Suprapubic skin (tissue), 4 donors: ENCODE results near the gene EHD4. TPM values are rescaled to one million over a fixed set of nuclear protein-coding genes. Genes with fewer than 3 reads are reported as not detected.
A peak's percentile ranks its signal among the peaks of the same experiment; 100 is the strongest.

Experiments
- DNase-seq, 2 donors: peaks; one replicate each; pipeline ENCODE4 v3.0.0-alpha.2; 2019; ENCODE audit warnings: low spot score in 2 of 2
- H3K27ac ChIP-seq: fragments of 200-600 bp; sonication (generic); one replicate; pipeline ENCODE4 v1.5.1; 2019
- H3K27me3 ChIP-seq: fragments of 200-600 bp; sonication (generic); one replicate; pipeline ENCODE4 v1.5.1; 2019
- H3K36me3 ChIP-seq: fragments of 200-600 bp; sonication (generic); one replicate; pipeline ENCODE4 v1.5.1; 2019
- H3K4me1 ChIP-seq: fragments of 200-600 bp; sonication (generic); one replicate; pipeline ENCODE4 v1.5.1; 2019
- H3K4me3 ChIP-seq: fragments of 200-600 bp; sonication (generic); one replicate; pipeline ENCODE4 v1.5.1; 2019; ENCODE audit warnings: mild to moderate bottlenecking
- H3K9me3 ChIP-seq: fragments of 200-600 bp; sonication (generic); one replicate; pipeline ENCODE4 v1.5.1; 2019
- CTCF ChIP-seq, 2 donors: fragments of 200-600 bp in 1 of 2; fragments of 450-650 bp in 1 of 2; sonication (generic) in 1 of 2; IDR thresholded peaks; one replicate each; pipeline ENCODE4 v1.5.1; 2016 to 2019; ENCODE audit warnings: antibody characterized with exemption in 2 of 2, mild to moderate bottlenecking in 1 of 2, moderate library complexity in 1 of 2
- EP300 ChIP-seq: sonication (generic); formaldehyde crosslinking; IDR thresholded peaks from one replicate; pipeline ENCODE4 v1.6.1; 2017; ENCODE audit warnings: antibody characterized with exemption
- POLR2A ChIP-seq, 2 donors: fragments of 450-650 bp; IDR thresholded peaks; one replicate each; pipeline ENCODE4 v1.6.1; 2017; ENCODE audit warnings: antibody characterized with exemption in 2 of 2, mild to moderate bottlenecking in 2 of 2, moderate library complexity in 2 of 2
- POLR2AphosphoS5 ChIP-seq, 3 donors: sonication (generic); formaldehyde crosslinking; IDR thresholded peaks; one replicate each; pipeline ENCODE4 v1.6.1; 2017; ENCODE audit warnings: antibody characterized with exemption in 3 of 3
- WGBS: methylation state at CpG from one replicate; pipeline ENCODE4 v1.1.5; 2018; 5-methylcytosine and 5-hydroxymethylcytosine counted together
- total RNA-seq, 4 donors: library from RNA; depleted of rRNA; stranded (reverse); fragments of >200 nt; gene quantifications; one replicate each; pipeline ENCODE4 v1.1.0, GENCODE V29; 2016

The EHD4 gene
- total RNA-seq, 4 donors from 2014 or later: 16.0 to 31.4 (median 20.9) TPM

DNA sequence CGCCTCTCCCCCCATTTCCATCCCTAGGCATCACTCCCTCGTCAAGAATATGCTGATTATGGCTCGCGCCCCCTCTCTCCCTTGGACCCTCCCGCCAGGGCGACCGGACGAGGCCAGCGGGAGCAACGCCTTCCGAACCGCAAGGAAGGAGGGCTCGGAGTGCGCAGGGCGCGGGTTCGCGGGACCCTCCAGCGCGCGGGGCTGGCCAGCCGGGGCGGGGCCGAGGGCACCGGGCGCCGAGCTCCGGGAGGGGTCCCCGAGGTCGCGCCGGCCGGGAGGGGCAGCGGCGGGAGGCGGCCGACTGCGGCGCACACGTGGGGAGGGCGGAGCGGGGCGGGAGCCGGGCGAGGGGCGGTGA is 483 bp downstream of the EHD4 start:
- Histone ChIP-seq H3K27ac (peak overlapping the region; percentile 95), H3K4me3 (peak overlapping the region; percentile 99), H3K36me3 (no peaks in the 10 kb centered on the region), H3K4me1 (peaks cover 52% of the 10 kb centered on the region), H3K27me3 (no peaks in the 10 kb centered on the region), H3K9me3 (no peaks in the 10 kb centered on the region)
- WGBS: no CpG with 5 or more reads among the region's 46 CpGs
- peak in 1 of 2 donors; percentile 72 for DNase-seq
- TF ChIP-seq POLR2A (IDR thresholded peaks at IDR 0.05): no peak
- no peak for TF ChIP-seq CTCF (IDR thresholded peaks at IDR 0.05)
- no peak for TF ChIP-seq EP300
- no peak for TF ChIP-seq POLR2AphosphoS5 (IDR thresholded peaks at IDR 0.05)

GRCh38 chr15:41971089-41971894 is 1.1 kb downstream of the EHD4 start:
- peak overlapping the region; percentile 95 for H3K27ac ChIP-seq
- no peaks in the 10 kb centered on the region for H3K27me3 ChIP-seq
- peaks cover 57% of the 10 kb centered on the region for H3K4me1 ChIP-seq
- no peaks in the 10 kb centered on the region for H3K36me3 ChIP-seq
- TF ChIP-seq EP300 (no peak), CTCF (IDR thresholded peaks at IDR 0.05) (no peak), POLR2AphosphoS5 (IDR thresholded peaks at IDR 0.05) (no peak), POLR2A (IDR thresholded peaks at IDR 0.05) (no peak)
- peak overlapping the region; percentile 99 for H3K4me3 ChIP-seq
- H3K9me3 ChIP-seq: no peaks in the 10 kb centered on the region
- DNase-seq: peak; percentile 71 to 80
- WGBS: 6% methylated on average over 15 of the region's 16 CpGs

GRCh38 chr15:41970456-41970855 is 1.9 kb downstream of the EHD4 start:
- Histone ChIP-seq H3K4me3 (peak overlapping the region; percentile 99), H3K9me3 (no peaks in the 10 kb centered on the region), H3K27me3 (no peaks in the 10 kb centered on the region), H3K36me3 (no peaks in the 10 kb centered on the region), H3K27ac (peak overlapping the region; percentile 42), H3K4me1 (peaks cover 66% of the 10 kb centered on the region)
- WGBS: 82% methylated on average over 1 of the region's 1 CpG
- TF ChIP-seq POLR2AphosphoS5 (IDR thresholded peaks at IDR 0.05) (no peak), CTCF (IDR thresholded peaks at IDR 0.05) (no peak), EP300 (no peak)
- DNase-seq: no peak

DNA sequence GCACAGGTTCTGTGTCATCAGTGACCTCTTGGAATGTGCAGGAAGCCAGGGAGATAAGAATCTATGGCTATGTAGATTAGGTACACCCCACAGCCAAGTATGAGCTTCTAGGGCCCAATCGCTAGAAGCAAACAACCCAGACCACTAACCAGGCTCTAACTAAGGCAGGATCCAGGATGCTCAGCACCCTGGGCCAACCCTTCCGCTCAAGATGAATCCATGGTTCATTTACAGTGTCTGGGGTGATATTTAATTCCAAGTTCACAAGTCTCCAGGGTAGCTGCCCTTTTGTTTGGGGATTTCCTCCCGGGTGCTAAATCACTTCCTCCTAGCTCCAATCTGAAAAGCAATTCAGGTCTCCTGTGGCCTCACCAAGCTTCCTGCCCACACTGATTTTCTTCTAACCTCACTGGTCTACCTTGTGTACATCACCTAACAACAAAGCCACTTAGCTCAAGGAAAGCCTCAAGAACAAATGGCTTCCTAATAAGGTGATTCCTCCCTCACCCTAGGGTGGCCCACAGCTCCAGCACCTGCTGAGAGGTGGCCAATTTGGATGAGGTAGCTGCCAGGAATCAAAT is 2.4 kb downstream of the EHD4 start:
- TF ChIP-seq CTCF (IDR thresholded peaks at IDR 0.05) (no peak), EP300 (no peak), POLR2A (IDR thresholded peaks at IDR 0.05) (no peak), POLR2AphosphoS5 (IDR thresholded peaks at IDR 0.05) (no peak)
- DNase-seq: peak; percentile 35 to 44
- Histone ChIP-seq H3K36me3 (no peaks in the 10 kb centered on the region), H3K9me3 (no peaks in the 10 kb centered on the region), H3K4me1 (peaks cover 69% of the 10 kb centered on the region), H3K27ac (peak overlapping the region; percentile 45), H3K4me3 (peak overlapping the region; percentile 99), H3K27me3 (no peaks in the 10 kb centered on the region)
- WGBS: 38% methylated on average over 3 of the region's 3 CpGs

DNA sequence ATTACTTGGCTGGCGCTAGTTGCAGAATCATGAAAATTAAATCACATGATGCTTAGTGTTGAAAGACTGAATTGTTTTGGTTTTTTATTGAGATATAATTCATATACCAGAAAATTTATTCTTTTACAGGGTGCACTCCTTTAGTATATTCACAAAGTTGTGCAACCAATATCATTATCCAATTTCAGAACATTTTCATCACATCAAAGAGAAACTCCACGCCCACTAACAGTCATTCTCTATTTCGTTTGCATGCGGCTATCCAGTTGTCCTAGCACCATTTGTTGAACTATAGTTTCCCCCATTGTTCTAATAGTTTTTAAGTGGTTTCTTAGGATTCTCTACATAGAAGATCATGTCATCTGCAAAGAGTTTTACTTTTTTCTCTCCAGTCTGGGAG is 3.7 kb downstream of the EHD4 start:
- no peaks in the 10 kb centered on the region for H3K9me3 ChIP-seq
- H3K27ac ChIP-seq: peak overlapping the region; percentile 45
- H3K4me1 ChIP-seq: peaks cover 69% of the 10 kb centered on the region
- TF ChIP-seq CTCF (IDR thresholded peaks at IDR 0.05) (no peak), POLR2A (IDR thresholded peaks at IDR 0.05) (no peak), EP300 (no peak), POLR2AphosphoS5 (IDR thresholded peaks at IDR 0.05) (no peak)
- DNase-seq: no peak
- WGBS: 67% methylated on average over 4 of the region's 4 CpGs
- no peaks in the 10 kb centered on the region for H3K36me3 ChIP-seq
- H3K27me3 ChIP-seq: no peaks in the 10 kb centered on the region
- H3K4me3 ChIP-seq: peak overlapping the region; percentile 9
